ENCODE measurements around the gene MAPKAPK2.

DNA sequence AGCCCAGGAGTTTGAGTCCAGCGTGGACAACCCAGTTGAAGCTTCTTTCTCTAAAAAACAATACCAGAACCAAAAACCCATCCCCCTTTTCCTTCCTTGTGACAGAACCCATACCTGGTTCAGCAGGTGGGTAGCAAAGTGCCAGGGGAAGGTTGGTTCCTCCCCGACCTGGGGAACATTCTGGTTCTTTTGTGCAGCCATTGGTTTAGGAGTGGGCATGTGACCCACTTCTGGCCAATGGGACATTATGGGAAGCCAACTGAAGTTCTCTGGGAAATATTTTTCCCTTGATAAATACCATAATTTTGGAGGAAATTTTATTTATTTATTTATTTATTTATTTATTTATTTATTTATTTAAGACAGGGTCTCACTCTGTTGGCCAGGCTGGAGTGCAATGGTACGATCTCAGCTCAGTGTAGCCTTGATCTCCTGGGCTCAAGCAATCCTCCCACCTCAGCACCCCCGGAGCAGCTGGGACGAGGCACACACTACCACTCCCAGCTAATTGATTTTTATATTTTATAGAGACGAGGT lies 15.8 kb upstream of the MAPKAPK2 start:
- TF ChIP-seq, protein P1, sequence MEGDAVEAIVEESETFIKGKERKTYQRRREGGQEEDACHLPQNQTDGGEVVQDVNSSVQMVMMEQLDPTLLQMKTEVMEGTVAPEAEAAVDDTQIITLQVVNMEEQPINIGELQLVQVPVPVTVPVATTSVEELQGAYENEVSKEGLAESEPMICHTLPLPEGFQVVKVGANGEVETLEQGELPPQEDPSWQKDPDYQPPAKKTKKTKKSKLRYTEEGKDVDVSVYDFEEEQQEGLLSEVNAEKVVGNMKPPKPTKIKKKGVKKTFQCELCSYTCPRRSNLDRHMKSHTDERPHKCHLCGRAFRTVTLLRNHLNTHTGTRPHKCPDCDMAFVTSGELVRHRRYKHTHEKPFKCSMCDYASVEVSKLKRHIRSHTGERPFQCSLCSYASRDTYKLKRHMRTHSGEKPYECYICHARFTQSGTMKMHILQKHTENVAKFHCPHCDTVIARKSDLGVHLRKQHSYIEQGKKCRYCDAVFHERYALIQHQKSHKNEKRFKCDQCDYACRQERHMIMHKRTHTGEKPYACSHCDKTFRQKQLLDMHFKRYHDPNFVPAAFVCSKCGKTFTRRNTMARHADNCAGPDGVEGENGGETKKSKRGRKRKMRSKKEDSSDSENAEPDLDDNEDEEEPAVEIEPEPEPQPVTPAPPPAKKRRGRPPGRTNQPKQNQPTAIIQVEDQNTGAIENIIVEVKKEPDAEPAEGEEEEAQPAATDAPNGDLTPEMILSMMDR (IDR thresholded peaks at IDR 0.05; ENCODE audit: low read length): no peak
- TF ChIP-seq EZH2 (IDR thresholded peaks at IDR 0.05; ENCODE audit: borderline replicate concordance, low read length): no peak

All from OCI-LY1 (cell line).